Stimulated activated CD4-positive, alpha-beta T cell treated with anti-CD3 and anti-CD28 coated beads, TNF-alpha, amount 100 ng/mL, for 48 hours (primary cell): ENCODE measurements around the gene NUDT21.
"Not testable (repeated sequence)": the region's sequence is repeated elsewhere in the genome, so short reads cannot be mapped to it uniquely, and the experiment has no call there.

Experiments
- DNase-seq, 3 donors: peaks; one replicate each; pipeline ENCODE4 v3.0.0-alpha.2; 2020; ENCODE audit warnings: low read depth in 3 of 3

The NUDT21 gene

DNA sequence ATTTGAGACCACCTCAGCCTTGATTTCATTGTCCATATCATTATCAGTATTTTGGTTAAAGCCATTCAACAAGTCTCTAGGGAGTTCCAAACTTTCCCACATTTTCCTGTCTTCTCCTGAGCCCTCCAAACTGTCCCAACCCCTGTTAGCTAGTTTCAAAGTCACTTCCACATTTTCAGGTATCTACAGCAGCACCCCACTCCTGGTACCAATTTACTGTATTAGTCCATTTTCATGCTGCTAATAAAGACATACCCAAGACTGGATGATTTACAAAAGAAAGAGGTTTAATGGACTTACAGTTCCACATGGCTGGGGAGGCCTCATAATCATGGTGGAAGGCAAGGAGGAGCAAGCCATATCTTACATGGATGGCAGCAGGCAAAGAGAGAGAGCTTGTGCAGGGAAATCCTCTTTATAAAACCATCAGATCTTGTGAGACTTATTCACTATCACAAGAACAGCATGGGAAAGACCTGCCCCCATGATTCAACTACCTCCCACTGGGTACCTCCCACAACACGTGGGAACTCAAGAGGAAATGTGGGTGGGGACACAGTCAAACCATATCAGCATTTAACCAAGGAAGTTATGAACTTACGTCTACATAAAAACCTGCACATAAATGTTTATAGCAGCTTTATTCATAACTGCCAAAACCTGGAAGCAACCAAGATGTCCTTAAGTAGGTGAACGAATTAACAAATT lies 70.2 kb downstream of the NUDT21 start:
- not testable (repeated sequence) for DNase-seq
